ENCODE measurements around the gene MAMDC2. TPM values are rescaled to one million over a fixed set of nuclear protein-coding genes. Genes with fewer than 3 reads are reported as not detected.

The MAMDC2 gene
- total RNA-seq, 1 experiment from 2014 or later: 1.2 TPM

GRCh38 chr9:70117835-70118319 is 74.2 kb downstream of the MAMDC2 start:
- Histone ChIP-seq H3K4me2 (ENCODE audit: low read length) (no peak overlapping the region; the same call in 1 of the 2 replicates), H3K9ac (ENCODE audit: low read length) (no peak overlapping the region), H3K36me3 (ENCODE audit: control insufficient read depth in 1 of 2, insufficient read depth in 2 of 2, low read length in 2 of 2) (no peaks in the 10 kb centered on the region), H2AFZ (ENCODE audit: low read depth, low read length, poor library complexity, severe bottlenecking) (no peak overlapping the region), H4K20me1 (ENCODE audit: insufficient read depth) (no peaks in the 10 kb centered on the region), H3K27me3 (ENCODE audit: insufficient read depth, low read length) (no peaks in the 10 kb centered on the region), H3K4me3 (replicated peaks in 1 of 2; ENCODE audit: low read depth in 1 of 2, low read length in 2 of 2) (no peak overlapping the region), H3K9me3 (ENCODE audit: control insufficient read depth in 1 of 2, insufficient read depth in 1 of 2, low read depth in 1 of 2, low read length in 2 of 2) (no peaks in the 10 kb centered on the region), H3K9me2 (ENCODE audit: insufficient read depth) (no peaks in the 10 kb centered on the region), H3K4me1 (ENCODE audit: control insufficient read depth in 1 of 2, insufficient read depth in 2 of 2, low read length in 2 of 2) (peaks cover 4 to 19% of the 10 kb centered on the region in 2 experiments; a peak in 3 of 4 replicates), H3K27ac (ENCODE audit: low read depth, low read length) (no peak overlapping the region), H3K79me2 (ENCODE audit: insufficient read depth, low read length) (no peaks in the 10 kb centered on the region)
- DNase-seq (ENCODE audit: low read depth, low spot score) (no peak), ATAC-seq (no peak)
- intact Hi-C loops (cut with micrococcal nuclease): no loop called here
- CTCF ChIA-PET: no interaction called here
- TF ChIP-seq ATF3 (IDR thresholded peaks at IDR 0.05) (no peak), ZFX (IDR thresholded peaks at IDR 0.05) (no peak), JUND (IDR thresholded peaks at IDR 0.05) (no peak), EZH2phosphoT487 (IDR thresholded peaks at IDR 0.05; ENCODE audit: borderline replicate concordance) (no peak), EGR1 (IDR thresholded peaks at IDR 0.05; ENCODE audit: low read depth) (no peak), REST (IDR thresholded peaks at IDR 0.05; ENCODE audit: low read depth) (no peak), SRF (IDR thresholded peaks at IDR 0.05; ENCODE audit: low read depth) (no peak)
- POLR2A ChIA-PET: no interaction called here
- RAD21 ChIA-PET (ENCODE audit: low non-redundant PET in 1 of 2, low total read pairs in 2 of 2, uncharacterized antibody in 2 of 2, unreplicated experiment in 2 of 2): interaction anchor here in 1 of 2 experiments (0.7 kb wide), 1 partner anchor 16 kb away, joined by 4 read pairs; no protein-coding TSS in a partner anchor
- BruUV-seq (replicated peaks): no TSS peak

All from HCT116 (cell line).